ENCODE data around the gene PLXNA1. TPM values are rescaled to one million over a fixed set of nuclear protein-coding genes. Genes with fewer than 3 reads are reported as not detected.

The PLXNA1 gene
- total RNA-seq, 1 donor from 2014 or later = 14.1 TPM

GRCh38 chr3:126987596-126987995, 4.7 kb downstream of the PLXNA1 start:
- DNase-seq (ENCODE audit: low read depth in 2 of 2) = no peak

GRCh38 chr3:126988451-126989021, 5.6 kb downstream of the PLXNA1 start:
- no peak for DNase-seq (ENCODE audit: low read depth in 2 of 2)

- no peak for DNase-seq (ENCODE audit: low read depth in 2 of 2)
These were observed 6.6 kb downstream of the PLXNA1 start for GRCh38 chr3:126989316-126990023.

GRCh38 chr3:126990024-126990700, 7.2 kb downstream of the PLXNA1 start:
- no peak for DNase-seq (ENCODE audit: low read depth in 2 of 2)

- no peak for DNase-seq (ENCODE audit: low read depth in 2 of 2)
These were observed 8.0 kb downstream of the PLXNA1 start for GRCh38 chr3:126990890-126991289.

- no peak for DNase-seq (ENCODE audit: low read depth in 2 of 2)
These were observed 8.7 kb downstream of the PLXNA1 start for GRCh38 chr3:126991366-126992200.

- DNase-seq (ENCODE audit: low read depth in 2 of 2) = no peak
These were observed 9.3 kb downstream of the PLXNA1 start for GRCh38 chr3:126992216-126992615.

GRCh38 chr3:126992776-126993175, 9.9 kb downstream of the PLXNA1 start:
- no peak for DNase-seq (ENCODE audit: low read depth in 2 of 2)

GRCh38 chr3:126993436-126993835, 10.5 kb downstream of the PLXNA1 start:
- DNase-seq (ENCODE audit: low read depth in 2 of 2) = no peak

GRCh38 chr3:126994661-126995245, 11.8 kb downstream of the PLXNA1 start:
- no peak for DNase-seq (ENCODE audit: low read depth in 2 of 2)

GRCh38 chr3:126995254-126995780, 12.4 kb downstream of the PLXNA1 start:
- no peak for DNase-seq (ENCODE audit: low read depth in 2 of 2)

GRCh38 chr3:126995926-126996512, 13.1 kb downstream of the PLXNA1 start:
- no peak for DNase-seq (ENCODE audit: low read depth in 2 of 2)

- no peak for DNase-seq (ENCODE audit: low read depth in 2 of 2)
These were observed 14.0 kb downstream of the PLXNA1 start for GRCh38 chr3:126996905-126997304.

- no peak for DNase-seq (ENCODE audit: low read depth in 2 of 2)
These were observed 14.6 kb downstream of the PLXNA1 start for GRCh38 chr3:126997455-126998038.

- no peak for DNase-seq (ENCODE audit: low read depth in 2 of 2)
These were observed 15.4 kb downstream of the PLXNA1 start for GRCh38 chr3:126998320-126998719.

- no peak for DNase-seq (ENCODE audit: low read depth in 2 of 2)
These were observed 15.8 kb downstream of the PLXNA1 start for GRCh38 chr3:126998728-126999127.

- no peak for DNase-seq (ENCODE audit: low read depth in 2 of 2)
These were observed 16.5 kb downstream of the PLXNA1 start for GRCh38 chr3:126999383-126999782.

- no peak for DNase-seq (ENCODE audit: low read depth in 2 of 2)
These were observed 17.2 kb downstream of the PLXNA1 start for GRCh38 chr3:127000119-127000518.

- no peak for DNase-seq (ENCODE audit: low read depth in 2 of 2)
These were observed 17.8 kb downstream of the PLXNA1 start for GRCh38 chr3:127000761-127001160.

GRCh38 chr3:127001486-127002194, 18.7 kb downstream of the PLXNA1 start:
- no peak for DNase-seq (ENCODE audit: low read depth in 2 of 2)

Measured in dermis microvascular lymphatic vessel endothelial cell (primary cell).